NB4 (cell line): ENCODE measurements around the gene SLC25A25.
"Not testable (repeated sequence)": the region's sequence is repeated elsewhere in the genome, so short reads cannot be mapped to it uniquely, and the experiment has no call there.

Experiments used
- POLR2A ChIP-seq: IDR thresholded peaks from 2 replicates; pipeline ENCODE4 v1.6.1; 2011; ENCODE audit warnings: mild to moderate bottlenecking; ENCODE audit not compliant: insufficient read length; ENCODE audit errors: extremely low read depth
- TF ChIP-seq, protein P1 (sequence below): IDR thresholded peaks from one replicate; pipeline ENCODE4 v1.5.1; 2012; ENCODE audit warnings: low read depth, low read length

DNA sequence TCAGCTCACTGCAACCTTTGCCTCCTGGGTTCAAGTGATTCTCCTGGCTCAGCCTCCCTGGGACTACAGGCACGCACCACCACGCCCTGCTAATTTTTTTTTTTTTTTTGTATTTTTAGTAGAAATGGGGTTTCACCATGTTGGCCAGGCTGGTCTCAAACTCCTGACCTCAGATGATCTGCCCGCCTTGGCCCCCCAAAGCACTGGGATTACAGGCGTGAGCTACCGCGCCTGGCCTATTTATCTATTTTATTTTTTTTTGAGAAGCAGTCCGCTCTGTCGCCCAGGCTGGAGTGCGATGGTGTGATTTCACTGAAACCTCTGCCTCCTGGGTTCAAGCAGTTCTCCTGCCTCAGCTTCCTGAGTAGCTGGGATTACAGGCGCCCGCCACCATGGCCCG lies 3.4 kb downstream of the SLC25A25 start:
- TF ChIP-seq, protein P1, sequence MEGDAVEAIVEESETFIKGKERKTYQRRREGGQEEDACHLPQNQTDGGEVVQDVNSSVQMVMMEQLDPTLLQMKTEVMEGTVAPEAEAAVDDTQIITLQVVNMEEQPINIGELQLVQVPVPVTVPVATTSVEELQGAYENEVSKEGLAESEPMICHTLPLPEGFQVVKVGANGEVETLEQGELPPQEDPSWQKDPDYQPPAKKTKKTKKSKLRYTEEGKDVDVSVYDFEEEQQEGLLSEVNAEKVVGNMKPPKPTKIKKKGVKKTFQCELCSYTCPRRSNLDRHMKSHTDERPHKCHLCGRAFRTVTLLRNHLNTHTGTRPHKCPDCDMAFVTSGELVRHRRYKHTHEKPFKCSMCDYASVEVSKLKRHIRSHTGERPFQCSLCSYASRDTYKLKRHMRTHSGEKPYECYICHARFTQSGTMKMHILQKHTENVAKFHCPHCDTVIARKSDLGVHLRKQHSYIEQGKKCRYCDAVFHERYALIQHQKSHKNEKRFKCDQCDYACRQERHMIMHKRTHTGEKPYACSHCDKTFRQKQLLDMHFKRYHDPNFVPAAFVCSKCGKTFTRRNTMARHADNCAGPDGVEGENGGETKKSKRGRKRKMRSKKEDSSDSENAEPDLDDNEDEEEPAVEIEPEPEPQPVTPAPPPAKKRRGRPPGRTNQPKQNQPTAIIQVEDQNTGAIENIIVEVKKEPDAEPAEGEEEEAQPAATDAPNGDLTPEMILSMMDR, result not testable (repeated sequence)
- not testable (repeated sequence) for TF ChIP-seq POLR2A
